Right atrium auricular region (tissue), 2 donors: ENCODE data around the gene LOX. TPM values are rescaled to one million over a fixed set of nuclear protein-coding genes. Genes with fewer than 3 reads are reported as not detected.
A peak's percentile ranks its signal among the peaks of the same experiment; 100 is the strongest.

Experiments
- DNase-seq: peaks from one replicate; pipeline ENCODE4 v3.0.0-alpha.2; 2019; ENCODE audit warnings: low spot score
- H3K27ac ChIP-seq, 2 donors: fragments of 200-600 bp; sonication (generic); 1 replicate in 1 of 2; 2 replicates in 1 of 2; pipeline ENCODE4 v1.5.1; 2016 to 2019
- H3K27me3 ChIP-seq, 2 donors: fragments of 200-600 bp; sonication (generic); one replicate each; pipeline versions ENCODE4 v1.5.1 to v1.6.0; 2017 to 2019
- H3K36me3 ChIP-seq: fragments of 200-600 bp; sonication (generic); one replicate; pipeline ENCODE4 v1.5.1; 2016
- H3K4me1 ChIP-seq, 2 donors: fragments of 200-600 bp; sonication (generic); one replicate each; pipeline versions ENCODE4 v1.5.1 to v1.6.0; 2017 to 2019
- H3K4me3 ChIP-seq, 2 donors: fragments of 200-600 bp; sonication (generic); 1 replicate in 1 of 2; 2 replicates in 1 of 2; pipeline ENCODE4 v1.5.1; 2017 to 2019; ENCODE audit warnings: mild to moderate bottlenecking in 1 of 2, moderate library complexity in 1 of 2
- H3K9me3 ChIP-seq, 2 donors: fragments of 200-600 bp; sonication (generic); one replicate each; pipeline ENCODE4 v1.5.1; 2019
- total RNA-seq, 2 donors: library from RNA; depleted of rRNA; stranded (reverse); fragments of >200 nt; gene quantifications; one replicate each; pipeline ENCODE4 v1.1.0, GENCODE V29; 2016
- TF ChIP-seq, protein P1 (sequence below), 2 donors: fragments of 200-600 bp; sonication (generic); IDR thresholded peaks; one replicate each; pipeline ENCODE4 v1.5.1; 2019; ENCODE audit warnings: antibody characterized with exemption in 2 of 2

LOX gene
- total RNA-seq, 2 donors from 2014 or later = 10.1 to 11.6 TPM

DNA sequence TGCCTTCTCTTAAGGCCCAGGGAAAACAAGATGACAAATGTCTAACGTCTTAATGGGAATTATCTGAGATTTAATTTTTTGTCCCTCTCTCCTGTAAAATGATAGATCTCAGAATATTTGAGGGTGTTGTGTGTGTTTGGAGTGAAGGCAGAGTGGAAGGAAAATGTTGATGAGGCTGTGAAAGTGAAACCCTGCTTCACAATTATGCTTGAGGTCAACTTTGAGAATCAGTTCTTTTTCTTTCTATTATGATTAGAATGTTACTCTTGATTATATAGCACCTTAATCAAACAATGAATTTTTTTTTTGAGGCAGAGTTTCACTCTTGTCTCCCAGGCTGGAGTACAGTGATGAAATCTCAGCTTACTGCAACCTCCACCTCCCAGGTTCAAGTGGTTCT is 5.5 kb upstream of the LOX start:
- Histone ChIP-seq H3K4me1 (peaks cover 0 to 2% of the 10 kb centered on the region in 2 donors), H3K27me3 (no peaks in the 10 kb centered on the region), H3K9me3 (no peaks in the 10 kb centered on the region), H3K36me3 (no peaks in the 10 kb centered on the region), H3K27ac (no peak overlapping the region), H3K4me3 (no peak overlapping the region)
- TF ChIP-seq, protein P1, sequence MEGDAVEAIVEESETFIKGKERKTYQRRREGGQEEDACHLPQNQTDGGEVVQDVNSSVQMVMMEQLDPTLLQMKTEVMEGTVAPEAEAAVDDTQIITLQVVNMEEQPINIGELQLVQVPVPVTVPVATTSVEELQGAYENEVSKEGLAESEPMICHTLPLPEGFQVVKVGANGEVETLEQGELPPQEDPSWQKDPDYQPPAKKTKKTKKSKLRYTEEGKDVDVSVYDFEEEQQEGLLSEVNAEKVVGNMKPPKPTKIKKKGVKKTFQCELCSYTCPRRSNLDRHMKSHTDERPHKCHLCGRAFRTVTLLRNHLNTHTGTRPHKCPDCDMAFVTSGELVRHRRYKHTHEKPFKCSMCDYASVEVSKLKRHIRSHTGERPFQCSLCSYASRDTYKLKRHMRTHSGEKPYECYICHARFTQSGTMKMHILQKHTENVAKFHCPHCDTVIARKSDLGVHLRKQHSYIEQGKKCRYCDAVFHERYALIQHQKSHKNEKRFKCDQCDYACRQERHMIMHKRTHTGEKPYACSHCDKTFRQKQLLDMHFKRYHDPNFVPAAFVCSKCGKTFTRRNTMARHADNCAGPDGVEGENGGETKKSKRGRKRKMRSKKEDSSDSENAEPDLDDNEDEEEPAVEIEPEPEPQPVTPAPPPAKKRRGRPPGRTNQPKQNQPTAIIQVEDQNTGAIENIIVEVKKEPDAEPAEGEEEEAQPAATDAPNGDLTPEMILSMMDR (IDR thresholded peaks at IDR 0.05) = no peak
- no peak for DNase-seq

- Histone ChIP-seq H3K36me3 (no peaks in the 10 kb centered on the region), H3K9me3 (no peaks in the 10 kb centered on the region), H3K27me3 (no peaks in the 10 kb centered on the region), H3K27ac (no peak overlapping the region), H3K4me3 (no peak overlapping the region), H3K4me1 (peaks cover 0 to 20% of the 10 kb centered on the region in 2 donors)
- TF ChIP-seq, protein P1 (IDR thresholded peaks at IDR 0.05) = no peak
- no peak for DNase-seq
Observed at GRCh38 chr5:122081541-122081940, 3.5 kb upstream of the LOX start.

DNA sequence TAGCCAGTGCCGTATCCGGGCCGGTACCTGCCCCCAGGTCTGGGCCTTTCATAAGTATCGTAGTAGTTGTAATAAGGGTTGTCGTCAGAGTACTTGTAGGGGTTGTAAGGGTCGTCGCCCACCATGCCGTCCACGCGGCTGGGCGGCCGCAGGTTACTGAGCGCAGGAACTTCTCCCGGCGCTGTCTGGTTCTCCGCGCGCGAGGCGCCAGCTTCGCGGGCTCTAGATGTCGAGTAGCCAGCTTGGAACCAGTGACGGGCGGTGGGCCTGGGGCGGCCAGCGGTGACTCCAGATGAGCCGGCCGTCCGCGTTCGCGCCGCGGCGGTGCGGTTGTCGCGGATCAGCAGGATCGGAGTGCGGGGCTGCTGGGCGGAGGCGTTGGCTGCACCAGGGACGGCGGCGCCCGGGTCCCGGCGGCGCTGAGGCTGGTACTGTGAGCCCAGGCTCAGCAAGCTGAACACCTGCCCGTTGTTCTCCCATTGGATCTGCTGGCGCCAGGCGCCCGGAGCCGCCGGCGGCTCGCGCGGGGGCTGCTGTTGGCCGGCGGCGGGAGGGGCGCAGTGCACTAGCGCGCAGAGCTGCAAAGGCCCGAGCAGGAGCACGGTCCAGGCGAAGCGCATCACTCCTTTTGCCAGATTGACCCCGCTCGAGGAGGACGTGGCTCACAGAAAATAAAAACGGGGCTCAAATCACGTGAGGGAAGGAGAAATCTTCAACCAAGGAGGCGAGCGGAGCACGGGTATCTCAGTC is 518 bp downstream of the LOX start:
- peak; percentile 59 for DNase-seq
- TF ChIP-seq, protein P1 (IDR thresholded peaks at IDR 0.05) = no peak
- Histone ChIP-seq H3K4me3 (peak overlapping the region; percentile 48 to 58), H3K36me3 (no peaks in the 10 kb centered on the region), H3K4me1 (peaks cover 0 to 20% of the 10 kb centered on the region in 2 donors), H3K27ac (peak overlapping the region; percentile 64 to 77), H3K9me3 (no peaks in the 10 kb centered on the region), H3K27me3 (no peaks in the 10 kb centered on the region)

- TF ChIP-seq, protein P1 (IDR thresholded peaks at IDR 0.05) = peak; percentile 33 to 74
- peak overlapping the region; percentile 48 to 58 for H3K4me3 ChIP-seq
- H3K36me3 ChIP-seq = no peaks in the 10 kb centered on the region
- H3K27ac ChIP-seq = peak overlapping the region; percentile 64 to 77
- no peaks in the 10 kb centered on the region for H3K27me3 ChIP-seq
- H3K9me3 ChIP-seq = no peaks in the 10 kb centered on the region
- DNase-seq = peak; percentile 85
- peaks cover 0 to 20% of the 10 kb centered on the region in 2 donors for H3K4me1 ChIP-seq
Observed at GRCh38 chr5:122076669-122077365, 1.2 kb downstream of the LOX start.

- DNase-seq = no peak
- Histone ChIP-seq H3K36me3 (no peaks in the 10 kb centered on the region), H3K4me1 (peaks cover 0 to 20% of the 10 kb centered on the region in 2 donors), H3K4me3 (peak overlapping the region in 1 of 2 donors; percentile 58), H3K27me3 (no peaks in the 10 kb centered on the region), H3K9me3 (no peaks in the 10 kb centered on the region), H3K27ac (peak overlapping the region in 1 of 2 donors; percentile 77)
- TF ChIP-seq, protein P1 (IDR thresholded peaks at IDR 0.05) = no peak
Observed at GRCh38 chr5:122076050-122076461, 2.0 kb downstream of the LOX start.
